Measurements from ENCODE around the gene IP6K2.

The IP6K2 gene

GRCh38 chr3:48700731-48701405, 16.2 kb downstream of the IP6K2 start:
- Histone ChIP-seq H3K4me3 (no peak overlapping the region), H3K27ac (no peak overlapping the region), H3K27me3 (no peaks in the 10 kb centered on the region), H3K4me1 (peaks cover 0 to 40% (median 18%) of the 10 kb centered on the region in 4 donors), H3K9me3 (no peaks in the 10 kb centered on the region), H3K36me3 (peaks cover 5 to 19% (median 8%) of the 10 kb centered on the region in 3 donors)
- DNase-seq = peak in 1 of 2 donors; percentile 27
- intact Hi-C loops (cut with DNase I; ENCODE audit: low total_unique reads) = no loop called here
- no peak for TF ChIP-seq CTCF (IDR thresholded peaks at IDR 0.05)

- DNase-seq = no peak
- H3K4me1 ChIP-seq = peaks cover 7 to 56% (median 26%) of the 10 kb centered on the region in 4 donors
- no peak overlapping the region for H3K4me3 ChIP-seq
- intact Hi-C loops (cut with DNase I; ENCODE audit: low total_unique reads) = no loop called here
- H3K36me3 ChIP-seq = peaks cover 8 to 32% (median 11%) of the 10 kb centered on the region in 3 donors
- H3K27ac ChIP-seq = no peak overlapping the region
- TF ChIP-seq CTCF (IDR thresholded peaks at IDR 0.05) = no peak
- no peaks in the 10 kb centered on the region for H3K9me3 ChIP-seq
- H3K27me3 ChIP-seq = no peaks in the 10 kb centered on the region
These were observed 18.1 kb downstream of the IP6K2 start for GRCh38 chr3:48698891-48699290.

- H3K9me3 ChIP-seq = no peaks in the 10 kb centered on the region
These were observed 19.1 kb downstream of the IP6K2 start for GRCh38 chr3:48697952-48698351.

GRCh38 chr3:48696601-48697000, 20.4 kb downstream of the IP6K2 start:
- H3K27ac ChIP-seq = peak overlapping the region; percentile 83 to 84
- H3K9me3 ChIP-seq = no peaks in the 10 kb centered on the region
- H3K36me3 ChIP-seq = peaks cover 22 to 55% (median 31%) of the 10 kb centered on the region in 3 donors
- no peak overlapping the region for H3K4me3 ChIP-seq
- intact Hi-C loops (cut with DNase I; ENCODE audit: low total_unique reads) = no loop called here
- H3K4me1 ChIP-seq = peaks cover 5 to 53% (median 18%) of the 10 kb centered on the region in 4 donors
- no peaks in the 10 kb centered on the region for H3K27me3 ChIP-seq
- no peak for DNase-seq
- TF ChIP-seq CTCF (IDR thresholded peaks at IDR 0.05) = no peak

More at GRCh38 chr3:48697952-48698351, 19.1 kb downstream of the IP6K2 start:
- Histone ChIP-seq H3K27me3 (no peaks in the 10 kb centered on the region), H3K36me3 (peaks cover 9 to 41% (median 18%) of the 10 kb centered on the region in 3 donors), H3K27ac (no peak overlapping the region), H3K4me3 (no peak overlapping the region), H3K4me1 (peaks cover 7 to 55% (median 18%) of the 10 kb centered on the region in 4 donors)
- intact Hi-C loops (cut with DNase I; ENCODE audit: low total_unique reads) = no loop called here
- no peak for DNase-seq
- TF ChIP-seq CTCF (IDR thresholded peaks at IDR 0.05) = no peak

- Histone ChIP-seq H3K27me3 (no peaks in the 10 kb centered on the region), H3K9me3 (no peaks in the 10 kb centered on the region), H3K27ac (peak overlapping the region; percentile 83 to 84), H3K4me3 (no peak overlapping the region), H3K4me1 (peaks cover 5 to 53% (median 18%) of the 10 kb centered on the region in 4 donors), H3K36me3 (peaks cover 22 to 59% (median 36%) of the 10 kb centered on the region in 3 donors)
- TF ChIP-seq CTCF (IDR thresholded peaks at IDR 0.05) = no peak
- DNase-seq = no peak
- intact Hi-C loops (cut with DNase I; ENCODE audit: low total_unique reads) = no loop called here
These were observed 20.9 kb downstream of the IP6K2 start for GRCh38 chr3:48696156-48696555.

Data from tibial artery (tissue), 4 donors.